ENCODE measurements around the gene KRT15. TPM values are rescaled to one million over a fixed set of nuclear protein-coding genes. Genes with fewer than 3 reads are reported as not detected.

The KRT15 gene
- total and polyA plus RNA-seq, 7 donors = 0.08 to 0.56 (median 0.18) TPM; not detected in 3

DNA sequence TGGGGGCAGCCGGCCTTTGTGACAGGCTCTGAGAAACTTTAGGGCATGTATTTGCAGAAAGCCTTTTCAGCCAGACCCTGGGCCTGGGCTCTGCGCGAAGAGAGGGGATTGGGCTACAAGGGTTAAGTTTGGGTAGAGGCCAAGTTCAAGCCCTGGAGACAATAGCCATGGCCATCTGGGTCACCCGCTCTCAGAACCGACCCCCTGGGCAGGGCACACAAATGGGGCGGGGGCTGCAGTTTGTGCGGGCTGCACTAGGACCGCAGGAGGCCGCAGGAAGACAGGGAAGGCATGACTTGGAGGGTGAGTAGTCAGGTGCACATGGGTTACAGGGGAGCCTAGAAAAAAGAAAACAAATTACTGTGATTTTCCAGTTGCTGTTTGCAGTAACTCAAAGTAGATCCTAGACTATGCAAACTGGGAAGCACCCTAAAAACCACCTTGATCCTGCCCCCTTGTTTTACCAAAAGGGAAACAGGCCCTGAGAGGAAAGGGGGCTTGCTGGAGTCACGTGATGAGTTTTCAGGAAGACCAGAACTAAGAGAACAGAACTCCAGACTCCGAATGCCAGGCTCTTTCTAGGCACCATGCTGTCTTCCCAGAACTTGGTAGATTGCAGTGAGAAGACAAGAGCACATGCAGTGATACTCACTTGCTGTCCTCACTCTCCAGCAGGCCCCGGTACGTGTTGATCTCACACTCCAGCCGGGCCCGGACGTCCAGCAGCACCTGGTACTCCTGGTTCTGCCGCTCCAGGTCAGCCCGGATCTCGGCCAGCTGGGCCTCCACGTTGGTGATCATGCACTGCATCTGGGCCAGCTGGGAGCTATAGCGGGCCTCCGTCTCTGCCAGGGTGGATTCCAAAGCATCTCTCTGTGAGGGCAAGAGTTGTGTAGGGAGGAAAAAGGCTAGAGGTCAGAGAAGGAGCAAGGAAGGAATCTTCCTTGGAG, 41.5 kb downstream of the KRT15 start:
- TF ChIP-seq, protein P1, sequence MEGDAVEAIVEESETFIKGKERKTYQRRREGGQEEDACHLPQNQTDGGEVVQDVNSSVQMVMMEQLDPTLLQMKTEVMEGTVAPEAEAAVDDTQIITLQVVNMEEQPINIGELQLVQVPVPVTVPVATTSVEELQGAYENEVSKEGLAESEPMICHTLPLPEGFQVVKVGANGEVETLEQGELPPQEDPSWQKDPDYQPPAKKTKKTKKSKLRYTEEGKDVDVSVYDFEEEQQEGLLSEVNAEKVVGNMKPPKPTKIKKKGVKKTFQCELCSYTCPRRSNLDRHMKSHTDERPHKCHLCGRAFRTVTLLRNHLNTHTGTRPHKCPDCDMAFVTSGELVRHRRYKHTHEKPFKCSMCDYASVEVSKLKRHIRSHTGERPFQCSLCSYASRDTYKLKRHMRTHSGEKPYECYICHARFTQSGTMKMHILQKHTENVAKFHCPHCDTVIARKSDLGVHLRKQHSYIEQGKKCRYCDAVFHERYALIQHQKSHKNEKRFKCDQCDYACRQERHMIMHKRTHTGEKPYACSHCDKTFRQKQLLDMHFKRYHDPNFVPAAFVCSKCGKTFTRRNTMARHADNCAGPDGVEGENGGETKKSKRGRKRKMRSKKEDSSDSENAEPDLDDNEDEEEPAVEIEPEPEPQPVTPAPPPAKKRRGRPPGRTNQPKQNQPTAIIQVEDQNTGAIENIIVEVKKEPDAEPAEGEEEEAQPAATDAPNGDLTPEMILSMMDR (IDR thresholded peaks at IDR 0.05) = no peak
- Histone ChIP-seq H3K27ac (no peak overlapping the region), H3K9me3 (no peaks in the 10 kb centered on the region), H3K4me1 (no peaks in the 10 kb centered on the region), H3K27me3 (ENCODE audit: insufficient read depth in 3 of 3, low read length in 2 of 3) (no peaks in the 10 kb centered on the region), H3K4me3 (no peak overlapping the region), H3K36me3 (ENCODE audit: insufficient read depth in 1 of 2, low read depth in 1 of 2) (no peaks in the 10 kb centered on the region)
- intact Hi-C loops (cut with DNase I) = no loop called here
- ATAC-seq (no peak), DNase-seq (no peak)
- 83 to 84% (median 84%) methylated on average over 22 of the region's 22 CpGs for WGBS, 3 donors

DNA sequence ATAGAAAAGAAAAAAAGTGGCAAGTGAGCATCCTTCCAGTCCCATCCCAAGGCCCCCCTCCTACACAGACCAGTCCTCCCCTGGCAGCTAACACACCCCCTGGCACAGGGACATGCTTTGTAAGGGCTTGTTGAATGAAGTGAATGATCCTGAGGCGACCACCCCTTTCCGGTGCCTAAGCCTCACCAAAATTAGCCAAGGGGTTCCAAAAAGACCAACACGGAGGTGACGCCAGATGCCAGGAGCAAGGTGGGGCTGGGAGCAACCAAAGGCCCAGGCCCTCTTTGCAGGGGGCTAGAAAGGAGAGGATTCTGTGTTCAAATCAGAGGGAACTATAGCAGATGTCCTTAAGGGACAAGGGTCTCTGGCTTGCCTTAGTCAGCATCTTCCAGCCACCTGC, 43.3 kb downstream of the KRT15 start:
- intact Hi-C loops (cut with DNase I) = no loop called here
- no peaks in the 10 kb centered on the region for H3K4me1 ChIP-seq
- TF ChIP-seq, protein P1 (IDR thresholded peaks at IDR 0.05) = no peak
- WGBS, 3 donors = 77 to 89% (median 85%) methylated on average over 4 of the region's 4 CpGs
- H3K9me3 ChIP-seq = no peaks in the 10 kb centered on the region
- no peak overlapping the region for H3K4me3 ChIP-seq
- H3K27me3 ChIP-seq (ENCODE audit: insufficient read depth in 3 of 3, low read length in 2 of 3) = peaks cover 0 to 4% (median 0%) of the 10 kb centered on the region in 3 donors
- peak in 1 of 4 donors; percentile 10 for ATAC-seq
- DNase-seq = no peak
- H3K36me3 ChIP-seq (ENCODE audit: insufficient read depth in 1 of 2, low read depth in 1 of 2) = no peaks in the 10 kb centered on the region
- no peak overlapping the region for H3K27ac ChIP-seq

DNA sequence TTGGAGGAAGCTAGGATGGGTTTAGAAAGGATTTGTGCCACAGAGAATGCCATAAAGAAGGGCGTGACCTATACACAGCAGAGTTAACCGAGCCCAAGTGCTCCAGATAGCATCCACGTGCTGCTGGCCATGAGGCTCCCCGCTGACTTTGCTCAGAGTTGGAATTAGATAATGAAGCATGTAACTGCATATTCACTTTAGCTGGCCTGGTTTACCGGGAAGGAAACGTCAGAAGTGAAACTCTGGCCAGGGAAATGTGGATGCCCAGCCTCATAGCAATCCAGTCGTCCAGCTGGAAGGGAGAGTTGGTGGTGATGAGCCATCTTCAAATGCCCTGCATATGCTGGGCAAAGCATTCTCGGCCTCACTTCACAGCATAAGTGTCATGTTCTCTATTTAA, 43.8 kb downstream of the KRT15 start:
- peak; percentile 77 to 94 (median 91) for ATAC-seq
- intact Hi-C loops (cut with DNase I) = no loop called here

DNA sequence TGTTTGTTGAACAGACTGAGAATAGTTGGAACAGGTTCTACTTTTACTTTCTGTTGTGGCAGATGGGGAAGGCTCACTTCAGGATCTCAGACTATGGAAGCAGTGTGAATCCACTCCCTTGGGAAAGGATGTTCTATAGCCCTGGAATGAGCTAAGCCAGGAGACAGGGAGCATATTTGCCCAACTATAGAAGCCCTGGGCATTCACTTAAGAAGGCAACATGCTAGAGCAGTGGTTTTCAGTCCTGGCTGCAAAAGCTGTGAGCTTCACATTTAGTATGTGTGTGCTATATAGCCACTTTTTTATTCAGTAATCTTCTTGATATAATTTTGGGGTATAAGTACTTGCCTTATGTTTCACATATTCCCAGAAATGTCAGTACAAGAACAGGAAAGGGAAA, 50.3 kb downstream of the KRT15 start:
- Histone ChIP-seq H3K9me3 (no peaks in the 10 kb centered on the region), H3K27me3 (ENCODE audit: insufficient read depth in 3 of 3, low read length in 2 of 3) (peaks cover 0 to 7% (median 0%) of the 10 kb centered on the region in 3 donors), H3K4me1 (no peaks in the 10 kb centered on the region), H3K27ac (no peak overlapping the region), H3K36me3 (ENCODE audit: insufficient read depth in 1 of 2, low read depth in 1 of 2) (no peaks in the 10 kb centered on the region), H3K4me3 (no peak overlapping the region)
- intact Hi-C loops (cut with DNase I) = no loop called here
- no peak for ATAC-seq
- DNase-seq = no peak
- TF ChIP-seq, protein P1 (IDR thresholded peaks at IDR 0.05) = no peak

More for the DNA sequence above, 43.8 kb downstream of the KRT15 start:
- WGBS, 3 donors = 19 to 33% (median 23%) methylated on average over 8 of the region's 8 CpGs
- peaks cover 0 to 4% (median 0%) of the 10 kb centered on the region in 3 donors for H3K27me3 ChIP-seq (ENCODE audit: insufficient read depth in 3 of 3, low read length in 2 of 3)
- H3K36me3 ChIP-seq (ENCODE audit: insufficient read depth in 1 of 2, low read depth in 1 of 2) = no peaks in the 10 kb centered on the region
- no peaks in the 10 kb centered on the region for H3K9me3 ChIP-seq
- no peak overlapping the region for H3K27ac ChIP-seq
- no peaks in the 10 kb centered on the region for H3K4me1 ChIP-seq
- TF ChIP-seq, protein P1 (IDR thresholded peaks at IDR 0.05) = no peak
- H3K4me3 ChIP-seq = no peak overlapping the region
- DNase-seq = no peak

Data from psoas muscle (tissue), 8 donors.